Activated gamma-delta T cell treated with Interleukin-2 at 50 U/mL for 16 hours (primary cell): ENCODE data around the gene PDE9A.
A peak's percentile ranks its signal among the peaks of the same experiment; 100 is the strongest.
"Not testable (repeated sequence)": the region's sequence is repeated elsewhere in the genome, so short reads cannot be mapped to it uniquely, and the experiment has no call there.

Experiments used
- DNase-seq: peaks from one replicate; pipeline ENCODE4 v3.0.0-alpha.2; 2020

The PDE9A gene

DNA sequence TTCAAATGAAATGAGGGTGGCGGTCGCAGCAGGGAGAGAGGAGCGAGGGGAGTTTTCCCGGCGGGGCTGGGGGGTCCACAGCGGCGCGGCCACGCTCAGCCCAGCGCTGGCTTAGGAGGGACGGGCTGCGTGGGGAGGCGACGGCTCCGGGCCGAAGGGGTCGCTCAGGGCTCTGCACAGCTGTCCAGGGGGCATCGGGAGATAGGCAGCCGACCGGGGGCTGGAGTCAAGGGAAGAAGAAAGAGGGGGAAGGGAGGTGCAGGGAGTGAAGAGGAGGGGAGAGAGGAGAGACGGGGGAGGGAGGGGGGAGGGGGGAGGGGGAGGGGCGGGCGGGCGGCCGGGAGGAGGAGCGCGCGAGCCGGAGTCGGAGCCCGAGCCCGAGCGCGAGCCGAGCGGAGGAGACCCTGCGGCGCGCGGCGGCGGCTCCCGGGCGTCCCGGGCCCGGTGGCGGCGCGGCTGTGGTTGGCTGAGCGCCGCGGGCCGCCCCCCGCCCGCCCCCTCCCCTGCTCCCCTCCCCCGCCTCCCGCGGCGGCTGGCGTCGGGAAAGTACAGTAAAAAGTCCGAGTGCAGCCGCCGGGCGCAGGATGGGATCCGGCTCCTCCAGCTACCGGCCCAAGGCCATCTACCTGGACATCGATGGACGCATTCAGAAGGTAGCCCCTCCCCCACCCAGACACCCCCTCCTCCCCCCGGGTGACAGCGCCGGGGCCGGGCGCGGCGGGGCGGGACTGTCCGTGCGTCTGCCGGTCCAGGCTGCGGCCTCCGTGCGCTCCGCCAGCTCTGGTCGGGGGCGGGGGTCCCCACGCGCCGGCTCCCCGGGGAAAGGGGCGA is at the start of gene PDE9A:
TSS of gene PDE9A (plus strand) at position 391 of the 831 bp plus-strand sequence. CDS start at position 585, 194 bp downstream.
- no peak for DNase-seq

DNA sequence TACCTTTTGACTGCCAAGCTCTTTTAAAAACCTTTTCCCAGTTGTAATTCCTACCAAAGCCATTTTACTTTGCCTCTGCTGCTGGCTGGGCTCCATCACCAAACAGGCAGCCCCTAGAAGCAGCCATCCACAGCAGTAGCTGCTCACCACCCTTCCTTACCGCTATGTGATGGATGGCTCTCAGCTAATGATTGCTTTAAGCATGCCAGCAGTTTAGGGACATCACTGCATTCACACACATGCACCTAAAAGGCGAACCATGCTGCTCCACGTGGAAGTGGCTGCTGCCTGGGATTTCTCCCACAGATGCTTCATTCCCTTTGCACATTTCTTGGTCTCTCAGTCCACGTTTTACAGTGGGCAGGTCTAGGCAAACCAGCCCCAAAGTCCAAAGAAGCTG is 46.3 kb upstream of the PDE9A start:
- no peak for DNase-seq

GRCh38 chr21:42607525-42608102 is 45.8 kb upstream of the PDE9A start:
- no peak for DNase-seq

DNA sequence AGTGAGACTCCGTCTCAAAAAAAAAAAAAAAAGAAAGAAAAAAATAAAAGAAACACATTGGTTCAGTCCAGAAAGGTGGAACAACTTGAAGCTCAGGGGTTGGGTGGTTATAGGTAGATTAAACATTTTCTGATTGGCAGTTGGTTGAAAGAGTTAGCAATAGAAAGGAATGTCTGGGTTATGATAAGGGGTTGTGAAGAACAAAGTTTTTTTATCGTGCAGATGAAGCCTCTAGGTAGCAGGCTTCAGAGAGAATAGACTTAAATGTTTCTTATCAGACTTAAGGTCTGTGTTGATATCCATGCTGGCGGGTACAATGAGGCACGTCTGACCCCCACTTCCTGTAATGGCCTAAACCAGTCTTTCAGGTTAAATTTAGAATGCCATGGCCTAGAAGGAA is 45.0 kb upstream of the PDE9A start:
- DNase-seq: no peak

DNA sequence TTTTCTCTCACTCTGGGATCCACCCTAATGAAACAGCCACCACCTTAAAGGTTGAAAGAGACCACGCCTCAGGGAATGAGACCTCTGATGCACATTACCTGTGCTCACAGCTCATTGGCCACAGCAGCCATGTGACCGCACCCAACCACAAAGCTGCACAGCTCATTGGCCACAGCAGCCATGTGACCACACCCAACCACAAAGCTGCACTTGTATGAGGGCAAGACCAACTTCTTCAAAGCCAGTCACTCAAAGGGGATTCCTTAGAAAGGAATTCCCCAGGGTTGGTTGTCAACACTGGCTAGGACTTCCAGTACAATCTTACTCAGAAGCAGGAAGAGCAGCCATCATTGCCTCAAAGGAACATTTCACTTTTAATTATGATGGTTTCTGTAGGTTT is 43.6 kb upstream of the PDE9A start:
- DNase-seq: no peak

GRCh38 chr21:42611852-42612251 is 41.6 kb upstream of the PDE9A start:
- DNase-seq: no peak

DNA sequence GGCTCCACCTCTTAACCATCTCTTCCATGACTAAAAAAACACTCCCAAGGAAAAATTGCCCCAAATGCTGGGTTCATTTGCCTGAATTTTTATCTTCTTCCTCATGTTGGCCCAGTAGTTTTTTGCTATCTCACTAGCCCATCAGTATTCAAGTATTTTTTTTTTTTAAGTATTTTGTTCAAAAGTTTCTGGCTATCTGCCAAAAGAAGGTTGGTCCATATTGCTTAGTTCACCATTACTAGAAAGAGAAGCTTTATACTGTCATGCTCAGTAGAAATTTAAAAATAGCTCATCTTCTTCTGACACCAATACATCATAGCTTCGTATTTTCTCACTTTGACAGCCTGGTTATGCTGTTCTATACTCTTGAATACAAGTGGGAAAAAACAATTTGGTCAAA is 41.0 kb upstream of the PDE9A start:
- DNase-seq: no peak

DNA sequence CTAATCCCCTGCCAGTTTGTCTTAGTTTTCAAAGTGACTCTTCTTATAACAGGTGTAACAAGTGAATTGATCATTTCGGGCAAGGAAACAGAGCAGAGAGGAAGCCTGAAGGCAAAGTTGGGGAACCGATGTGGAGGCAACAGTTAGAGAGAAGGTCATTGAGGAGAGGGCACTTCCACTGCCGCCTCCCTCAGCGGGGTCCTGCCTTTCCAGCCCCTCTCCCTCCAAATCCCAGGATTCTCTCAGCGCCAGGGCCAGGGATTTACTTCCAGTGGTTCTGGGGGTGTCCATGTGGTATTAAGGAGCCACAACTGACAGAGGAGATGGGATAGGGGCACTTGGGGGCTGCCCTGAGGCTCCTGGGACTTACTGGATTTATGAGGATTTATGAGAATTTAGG is 39.7 kb upstream of the PDE9A start:
- no peak for DNase-seq

- peak; percentile 25 for DNase-seq
Observed at GRCh38 chr21:42614396-42614795, 39.0 kb upstream of the PDE9A start.

DNA sequence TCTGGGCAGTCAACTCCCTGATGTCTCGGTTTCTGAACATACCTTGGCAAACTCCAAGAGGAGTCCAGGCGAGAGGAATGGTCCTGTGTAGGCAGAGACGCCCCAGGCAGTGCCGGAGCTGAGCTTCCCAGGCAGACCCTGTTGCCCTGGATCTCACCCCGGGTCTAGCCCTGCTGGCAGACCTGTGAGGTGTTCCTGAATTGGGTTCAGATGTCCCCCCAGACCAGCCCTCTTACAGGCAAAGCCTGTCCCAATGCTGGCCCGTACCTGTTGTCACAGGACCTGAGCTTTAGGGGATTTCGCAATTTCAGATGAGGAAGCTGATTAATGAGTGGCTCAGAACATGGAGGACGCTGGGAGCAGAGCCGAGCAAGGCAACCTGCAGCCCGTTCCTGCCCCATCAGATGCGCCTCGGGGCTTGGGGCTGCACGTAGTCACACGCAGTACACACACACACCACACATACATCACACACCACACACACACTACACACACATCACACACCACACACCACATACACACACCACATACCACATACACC is 38.5 kb upstream of the PDE9A start:
- DNase-seq: peak; percentile 38

DNA sequence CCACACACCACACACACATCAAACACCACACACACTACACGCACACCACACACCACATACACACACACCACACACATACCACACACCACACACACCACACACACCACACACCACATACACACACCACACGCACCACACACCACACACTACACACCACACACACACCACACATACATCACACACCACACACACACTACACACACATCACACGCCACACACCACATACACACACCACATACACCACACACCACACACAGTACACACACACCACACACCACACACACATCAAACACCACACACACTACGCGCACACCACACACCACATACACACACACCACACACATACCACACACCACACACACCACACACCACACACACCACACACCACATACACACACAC is 38.0 kb upstream of the PDE9A start:
- DNase-seq: not testable (repeated sequence)

DNA sequence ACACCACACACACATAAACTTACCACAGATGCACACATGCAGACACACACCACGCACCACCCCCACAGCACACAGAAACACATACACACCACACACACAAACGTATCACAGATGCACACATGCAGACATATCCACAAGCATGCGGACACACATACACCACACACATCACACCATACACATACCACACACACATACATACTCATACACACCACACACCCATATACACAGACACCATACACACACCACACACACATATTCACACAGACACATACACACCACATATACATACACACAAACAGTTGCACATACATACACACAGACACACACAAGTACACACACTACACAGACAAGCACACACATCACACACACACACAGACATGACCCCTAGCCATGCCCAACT is 37.5 kb upstream of the PDE9A start:
- no peak for DNase-seq

GRCh38 chr21:42616446-42616845 is 37.0 kb upstream of the PDE9A start:
- no peak for DNase-seq

GRCh38 chr21:42616941-42617340 is 36.5 kb upstream of the PDE9A start:
- DNase-seq: no peak

DNA sequence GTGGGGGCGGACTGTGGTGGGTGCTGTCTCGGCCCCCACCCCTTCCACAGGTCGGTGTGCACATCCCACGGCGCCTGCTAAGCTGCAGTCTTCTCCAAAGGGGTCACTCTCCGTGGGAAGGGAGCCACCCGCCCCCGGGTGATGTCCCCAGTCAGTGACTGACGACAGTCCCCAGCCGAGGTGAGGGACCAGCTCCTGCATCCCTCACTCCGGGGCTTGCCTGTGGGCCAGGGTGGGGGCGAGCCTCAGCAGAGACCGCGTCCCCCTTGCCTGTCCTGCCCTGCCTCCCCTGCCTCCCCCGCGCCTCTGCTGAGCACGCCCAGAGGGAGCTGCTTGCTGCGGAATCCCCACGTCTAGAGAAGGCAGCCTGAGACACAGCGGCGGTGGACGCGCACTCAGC is 35.9 kb upstream of the PDE9A start:
- DNase-seq: no peak

DNA sequence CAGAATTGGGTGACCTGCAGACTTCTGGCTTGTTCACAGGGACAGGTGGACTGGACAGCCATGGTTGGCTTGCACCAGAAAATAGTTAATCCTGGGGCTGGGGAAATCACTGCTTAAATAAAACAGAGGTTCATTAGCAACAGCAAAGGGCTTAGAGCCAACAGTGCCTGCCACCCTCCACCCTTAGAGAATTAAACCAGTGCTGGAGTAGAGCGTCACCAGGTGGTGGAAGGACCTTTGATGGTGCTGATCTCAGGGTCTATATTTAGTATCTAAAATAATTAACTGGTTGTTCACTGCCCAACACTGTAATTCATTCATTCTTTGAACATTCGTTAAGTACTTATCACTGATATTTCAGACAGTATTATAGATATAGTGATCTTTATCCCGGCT is 34.7 kb upstream of the PDE9A start:
- DNase-seq: no peak

DNA sequence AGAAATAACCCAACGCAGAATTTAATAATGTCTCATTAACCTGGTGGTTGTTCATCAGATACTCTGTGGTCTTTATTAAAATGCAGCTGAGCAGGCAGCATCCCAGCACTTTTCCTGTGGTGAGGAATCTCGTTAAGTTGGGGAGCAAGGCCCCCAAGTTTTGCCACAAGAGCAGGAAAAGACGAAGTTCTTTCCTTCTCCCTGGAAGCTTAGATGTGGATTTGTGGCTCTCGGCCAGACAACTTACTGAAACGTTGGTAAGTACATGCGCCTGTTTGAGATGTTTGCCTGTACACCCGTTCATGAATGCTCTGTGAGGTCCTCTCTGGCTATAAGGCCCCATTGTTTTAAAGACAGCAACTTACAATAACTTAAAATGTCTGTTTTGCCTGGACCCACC is 34.3 kb upstream of the PDE9A start:
- no peak for DNase-seq

DNA sequence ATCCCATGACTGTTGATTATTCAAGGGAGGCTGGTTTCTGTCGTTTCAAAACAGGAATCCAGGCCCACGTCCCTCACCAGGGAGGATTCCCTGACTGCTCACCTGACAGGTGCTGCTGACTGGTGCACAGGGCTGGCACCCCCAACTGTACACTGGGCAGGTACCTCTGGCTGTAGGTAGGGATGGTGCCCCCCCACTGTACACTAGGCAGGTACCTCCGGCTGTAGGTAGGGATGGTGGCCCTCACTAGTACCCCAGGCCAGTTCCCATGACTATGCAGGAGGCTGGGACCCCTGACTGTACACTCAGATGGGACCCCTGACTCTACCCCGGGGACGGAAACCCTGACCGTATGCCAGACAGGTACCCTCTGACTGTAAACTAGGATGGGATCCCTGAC is 33.6 kb upstream of the PDE9A start:
- no peak for DNase-seq

- DNase-seq: no peak
Observed at GRCh38 chr21:42621166-42621818, 32.1 kb upstream of the PDE9A start.

GRCh38 chr21:42621819-42622177 is 31.6 kb upstream of the PDE9A start:
- DNase-seq: no peak

DNA sequence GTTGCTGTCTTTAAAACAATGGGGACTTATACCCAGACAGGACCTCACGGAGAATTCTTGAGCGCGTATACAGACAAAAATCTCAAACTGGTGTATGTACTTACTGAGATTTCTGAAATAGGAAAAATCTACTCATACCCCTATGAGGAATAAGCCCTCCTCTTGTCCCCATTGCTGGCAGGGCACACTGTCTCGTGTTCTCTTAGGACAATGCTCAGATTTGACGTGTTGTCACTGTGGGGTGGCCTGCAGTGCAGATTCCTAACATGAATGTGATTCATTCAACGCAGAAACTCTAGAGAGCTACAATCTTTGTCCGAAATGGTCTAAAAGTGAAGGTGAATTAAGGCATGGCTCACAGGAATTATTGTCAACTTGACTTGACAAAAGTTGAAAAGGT is 31.1 kb upstream of the PDE9A start:
- DNase-seq: no peak

DNA sequence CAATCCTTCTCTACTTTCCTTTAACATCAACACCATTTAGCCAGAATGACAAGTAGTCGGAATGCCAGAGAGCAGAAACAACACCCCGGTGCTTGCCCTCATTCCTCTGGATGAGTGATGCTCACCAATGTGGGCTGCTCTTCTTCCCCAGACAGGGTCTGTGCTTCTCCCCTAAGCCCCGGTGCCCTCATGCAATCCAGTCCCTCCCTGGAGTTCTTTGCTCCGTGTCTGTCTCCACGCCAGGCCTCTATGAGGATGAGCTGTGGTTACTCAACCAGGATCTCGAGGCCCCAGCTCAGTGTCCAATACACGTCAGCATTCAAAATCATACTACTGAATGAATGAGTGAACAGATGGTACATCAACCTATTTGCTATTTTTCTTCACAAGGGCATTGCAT is 29.7 kb upstream of the PDE9A start:
- DNase-seq: no peak

DNA sequence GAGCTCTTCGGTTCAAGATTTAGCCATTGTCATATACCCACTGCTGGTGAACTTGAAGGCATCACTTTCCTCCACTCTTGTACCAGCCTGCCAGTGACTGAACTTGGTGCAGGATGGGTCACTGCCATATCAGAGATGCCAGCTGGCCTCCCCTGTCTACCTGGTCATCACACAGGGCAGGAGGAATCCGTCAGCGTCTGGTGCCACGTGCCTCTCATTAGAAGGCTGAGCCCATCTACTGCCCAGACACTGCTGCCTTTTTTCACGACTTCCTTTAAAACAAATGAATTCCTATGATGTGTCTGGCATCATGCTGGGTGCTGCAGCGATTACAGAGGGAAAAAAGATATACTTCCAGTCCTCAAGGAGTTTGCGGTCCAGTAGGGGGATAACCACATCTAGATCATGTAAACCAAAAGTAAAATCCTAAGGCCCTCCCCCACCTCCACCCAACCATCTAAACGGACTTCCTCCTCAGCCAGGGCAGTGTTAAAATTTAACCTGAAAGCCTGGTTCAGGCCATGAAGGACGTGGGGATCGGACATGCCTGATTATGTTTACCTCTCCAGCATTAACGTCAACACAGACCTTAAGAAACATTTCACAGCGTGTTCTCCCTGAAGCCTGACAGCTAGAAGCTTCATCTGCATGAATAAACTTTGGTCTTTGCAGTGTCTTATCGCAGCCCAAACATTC is 29.2 kb upstream of the PDE9A start:
- DNase-seq: no peak
